Measurements from ENCODE around the gene MAEA. TPM values are rescaled to one million over a fixed set of nuclear protein-coding genes. Genes with fewer than 3 reads are reported as not detected.

MAEA gene
- total RNA-seq, 1 donor from 2014 or later, result 103 TPM

DNA sequence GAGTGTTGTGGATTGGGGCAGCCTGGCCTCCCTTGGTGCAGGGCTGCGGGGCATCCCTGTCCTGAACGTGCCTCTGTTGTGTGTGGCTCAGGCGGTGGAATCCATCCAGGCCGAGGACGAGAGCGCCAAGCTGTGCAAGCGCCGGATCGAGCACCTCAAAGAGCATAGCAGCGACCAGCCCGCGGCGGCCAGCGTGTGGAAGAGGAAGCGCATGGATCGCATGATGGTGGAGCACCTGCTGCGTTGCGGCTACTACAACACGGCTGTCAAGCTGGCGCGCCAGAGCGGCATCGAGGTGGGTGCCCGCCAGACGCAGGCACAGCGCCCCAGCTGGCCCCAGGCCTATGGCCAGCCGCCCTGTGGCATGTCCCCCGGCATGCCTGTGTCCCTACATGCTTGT lies 25.6 kb downstream of the MAEA start:
- peaks cover 0 to 57% of the 10 kb centered on the region in 2 donors for H3K36me3 ChIP-seq
- intact Hi-C loops (cut with DNase I), result no loop called here
- H3K9me3 ChIP-seq, result no peaks in the 10 kb centered on the region
- peaks cover 21% of the 10 kb centered on the region for H3K4me1 ChIP-seq
- TF ChIP-seq, protein P1, sequence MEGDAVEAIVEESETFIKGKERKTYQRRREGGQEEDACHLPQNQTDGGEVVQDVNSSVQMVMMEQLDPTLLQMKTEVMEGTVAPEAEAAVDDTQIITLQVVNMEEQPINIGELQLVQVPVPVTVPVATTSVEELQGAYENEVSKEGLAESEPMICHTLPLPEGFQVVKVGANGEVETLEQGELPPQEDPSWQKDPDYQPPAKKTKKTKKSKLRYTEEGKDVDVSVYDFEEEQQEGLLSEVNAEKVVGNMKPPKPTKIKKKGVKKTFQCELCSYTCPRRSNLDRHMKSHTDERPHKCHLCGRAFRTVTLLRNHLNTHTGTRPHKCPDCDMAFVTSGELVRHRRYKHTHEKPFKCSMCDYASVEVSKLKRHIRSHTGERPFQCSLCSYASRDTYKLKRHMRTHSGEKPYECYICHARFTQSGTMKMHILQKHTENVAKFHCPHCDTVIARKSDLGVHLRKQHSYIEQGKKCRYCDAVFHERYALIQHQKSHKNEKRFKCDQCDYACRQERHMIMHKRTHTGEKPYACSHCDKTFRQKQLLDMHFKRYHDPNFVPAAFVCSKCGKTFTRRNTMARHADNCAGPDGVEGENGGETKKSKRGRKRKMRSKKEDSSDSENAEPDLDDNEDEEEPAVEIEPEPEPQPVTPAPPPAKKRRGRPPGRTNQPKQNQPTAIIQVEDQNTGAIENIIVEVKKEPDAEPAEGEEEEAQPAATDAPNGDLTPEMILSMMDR (IDR thresholded peaks at IDR 0.05), result no peak
- no peak for TF ChIP-seq POLR2A (IDR thresholded peaks at IDR 0.05)
- TF ChIP-seq POLR2AphosphoS5 (IDR thresholded peaks at IDR 0.05; ENCODE audit: insufficient read depth in 1 of 2, low read depth in 1 of 2), result no peak
- H3K27ac ChIP-seq, result no peak overlapping the region
- DNase-seq (ENCODE audit: extremely low spot score in 2 of 2), result no peak
- no peak overlapping the region for H3K4me3 ChIP-seq
- H3K27me3 ChIP-seq, result no peaks in the 10 kb centered on the region

DNA sequence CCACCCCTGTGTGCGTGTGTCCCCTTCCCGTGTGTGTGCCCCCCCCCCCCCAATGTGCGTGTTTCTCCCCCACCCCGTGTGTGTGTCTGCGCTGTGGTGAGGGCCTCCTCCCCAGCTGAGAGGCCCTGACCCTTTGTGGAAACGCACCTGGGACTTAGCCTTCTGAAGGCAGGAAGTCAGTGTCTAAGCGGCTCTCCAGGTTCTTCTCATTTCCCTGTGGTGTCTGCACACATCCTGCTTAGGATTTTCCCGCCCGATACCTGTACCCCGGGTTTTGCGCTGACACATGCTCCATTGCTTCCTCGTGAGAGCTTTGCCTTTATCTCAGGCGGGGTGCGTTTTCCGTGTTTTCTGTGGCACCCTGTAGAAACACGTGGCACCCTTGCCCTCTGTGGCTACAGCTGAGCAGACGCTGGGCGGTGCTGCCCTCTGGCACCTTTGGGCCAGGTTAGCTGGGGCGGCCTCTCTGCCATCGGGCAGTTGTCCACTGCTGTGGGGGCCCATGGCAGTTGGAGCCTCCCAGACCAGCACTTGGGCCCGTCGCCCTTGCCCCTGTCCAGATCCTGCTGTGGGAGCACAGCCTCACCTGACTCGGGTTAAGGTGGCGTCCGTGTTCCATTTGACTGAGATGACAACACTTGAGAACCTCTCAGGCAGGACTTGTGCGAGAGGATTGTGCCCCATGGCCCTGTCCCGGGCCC lies 26.3 kb downstream of the MAEA start:
- Histone ChIP-seq H3K36me3 (peaks cover 0 to 57% of the 10 kb centered on the region in 2 donors), H3K27ac (no peak overlapping the region), H3K4me3 (no peak overlapping the region), H3K9me3 (no peaks in the 10 kb centered on the region), H3K27me3 (no peaks in the 10 kb centered on the region), H3K4me1 (peaks cover 15% of the 10 kb centered on the region)
- intact Hi-C loops (cut with DNase I), result no loop called here
- TF ChIP-seq, protein P1 (IDR thresholded peaks at IDR 0.05), result no peak
- TF ChIP-seq POLR2AphosphoS5 (IDR thresholded peaks at IDR 0.05; ENCODE audit: insufficient read depth in 1 of 2, low read depth in 1 of 2) (no peak), POLR2A (IDR thresholded peaks at IDR 0.05) (no peak)
- no peak for DNase-seq (ENCODE audit: extremely low spot score in 2 of 2)

DNA sequence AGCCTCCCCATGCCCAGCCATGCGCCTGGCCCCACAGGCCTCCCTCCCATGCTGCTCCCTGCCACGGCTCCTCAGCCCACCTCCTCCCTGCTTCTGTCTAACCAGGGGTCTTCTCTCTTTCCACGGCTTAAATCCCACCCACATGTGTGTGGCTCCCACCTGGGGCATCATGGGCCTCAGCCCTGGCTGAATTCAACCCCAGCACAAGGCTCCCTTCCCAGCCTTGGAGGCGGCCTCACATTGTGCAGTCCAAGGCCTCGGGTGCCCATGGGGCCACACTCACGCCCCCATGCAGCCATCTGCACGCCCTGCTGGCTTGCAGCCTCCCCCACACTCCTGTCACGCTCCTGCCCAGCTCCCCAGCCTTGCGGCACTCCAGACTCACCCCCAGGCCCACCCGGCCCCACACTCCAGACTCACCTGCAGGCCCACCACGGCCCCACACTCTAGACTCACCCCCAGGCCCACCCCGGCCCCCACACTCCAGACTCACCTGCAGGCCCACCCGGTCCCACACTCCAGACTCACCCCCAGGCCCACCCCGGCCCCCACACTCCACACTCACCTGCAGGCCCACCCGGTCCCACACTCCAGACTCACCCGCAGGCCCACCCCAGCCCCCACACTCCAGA lies 27.0 kb downstream of the MAEA start:
- no peak for TF ChIP-seq POLR2A (IDR thresholded peaks at IDR 0.05)
- TF ChIP-seq, protein P1 (IDR thresholded peaks at IDR 0.05), result no peak
- no peak for TF ChIP-seq POLR2AphosphoS5 (IDR thresholded peaks at IDR 0.05; ENCODE audit: insufficient read depth in 1 of 2, low read depth in 1 of 2)
- Histone ChIP-seq H3K27ac (no peak overlapping the region), H3K27me3 (no peaks in the 10 kb centered on the region), H3K36me3 (peaks cover 0 to 57% of the 10 kb centered on the region in 2 donors), H3K4me3 (no peak overlapping the region), H3K9me3 (no peaks in the 10 kb centered on the region), H3K4me1 (peaks cover 8% of the 10 kb centered on the region)
- DNase-seq (ENCODE audit: extremely low spot score in 2 of 2), result no peak
- intact Hi-C loops (cut with DNase I), result no loop called here

DNA sequence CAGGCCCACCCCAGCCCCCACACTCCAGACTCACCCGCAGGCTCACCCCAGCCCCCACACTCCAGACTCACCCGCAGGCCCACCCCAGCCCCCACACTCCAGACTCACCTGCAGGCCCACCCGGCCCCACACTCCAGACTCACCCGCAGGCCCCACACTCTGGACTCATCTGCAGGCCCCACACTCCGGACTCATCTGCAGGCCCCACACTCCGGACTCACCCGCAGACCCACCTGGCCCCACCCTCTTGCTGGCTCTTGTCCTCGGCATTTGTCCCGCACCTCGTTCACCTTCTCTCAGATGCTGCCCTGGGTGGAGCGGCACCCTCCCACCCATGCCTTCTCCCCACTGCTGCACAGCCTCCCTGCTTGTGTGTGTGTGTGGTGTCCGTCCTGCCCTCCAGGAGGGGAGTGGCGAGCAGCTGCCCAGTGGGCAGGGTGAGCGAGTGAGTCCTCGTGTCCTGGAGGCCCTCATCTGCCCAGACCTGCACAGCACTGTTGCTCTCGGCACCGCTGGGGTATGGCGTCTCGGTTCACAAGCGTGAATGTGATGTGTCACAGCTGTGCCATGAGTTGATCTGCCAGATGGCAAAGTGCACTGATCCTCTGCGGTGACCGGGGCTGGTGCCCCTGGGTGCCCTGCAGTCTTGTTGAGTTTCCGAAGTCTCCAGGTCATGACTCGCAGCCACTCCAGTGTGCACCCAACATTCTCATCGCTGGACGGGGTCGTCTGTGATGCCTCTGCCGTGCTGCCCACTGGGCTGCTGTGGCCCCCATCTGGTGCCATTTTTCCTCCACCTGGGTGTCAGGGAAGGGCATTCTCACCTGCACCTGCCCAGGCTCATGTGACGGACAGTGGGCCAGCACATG lies 27.7 kb downstream of the MAEA start:
- TF ChIP-seq POLR2A (IDR thresholded peaks at IDR 0.05), result no peak
- H3K27me3 ChIP-seq, result no peaks in the 10 kb centered on the region
- no peak overlapping the region for H3K27ac ChIP-seq
- H3K9me3 ChIP-seq, result no peaks in the 10 kb centered on the region
- DNase-seq (ENCODE audit: extremely low spot score in 2 of 2), result no peak
- no peak overlapping the region for H3K4me3 ChIP-seq
- peaks cover 3% of the 10 kb centered on the region for H3K4me1 ChIP-seq
- intact Hi-C loops (cut with DNase I), result no loop called here
- peaks cover 0 to 57% of the 10 kb centered on the region in 2 donors for H3K36me3 ChIP-seq

DNA sequence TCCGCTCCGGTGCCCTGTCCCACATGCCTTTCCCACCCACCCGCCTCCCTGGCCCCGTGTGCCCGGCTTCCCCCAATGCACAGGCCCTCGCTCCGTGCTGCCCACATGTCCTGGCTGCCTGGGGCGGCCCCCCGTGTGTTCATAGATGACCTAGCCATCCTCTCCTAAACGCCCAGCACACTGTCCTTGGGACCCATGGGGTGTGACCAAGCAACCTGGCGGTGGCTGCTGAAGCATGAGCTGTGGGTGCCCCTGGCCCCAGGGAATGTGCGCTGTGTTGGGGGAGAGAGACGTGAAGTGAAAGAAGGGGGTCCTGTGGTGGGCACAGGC lies 28.3 kb downstream of the MAEA start:
- no peak for DNase-seq (ENCODE audit: extremely low spot score in 2 of 2)
- Histone ChIP-seq H3K27me3 (no peaks in the 10 kb centered on the region), H3K4me3 (no peak overlapping the region), H3K4me1 (peaks cover 3% of the 10 kb centered on the region), H3K27ac (no peak overlapping the region), H3K36me3 (peaks cover 0 to 52% of the 10 kb centered on the region in 2 donors), H3K9me3 (no peaks in the 10 kb centered on the region)
- no peak for TF ChIP-seq POLR2A (IDR thresholded peaks at IDR 0.05)
- intact Hi-C loops (cut with DNase I), result no loop called here
